Suppressor macrophage treated with lipopolysaccharide for 4 hours (primary cell): ENCODE data around the gene PPFIBP2.
A peak's percentile ranks its signal among the peaks of the same experiment; 100 is the strongest.

ENCODE experiments used
- DNase-seq: peaks from one replicate; pipeline ENCODE4 v3.0.0-alpha.2; 2020

Gene PPFIBP2

GRCh38 chr11:7513234-7514098 lies at the start of gene PPFIBP2:
Gene PPFIBP2 (plus strand): TSS chr11:7513999. CDS start chr11:7549476, 35,477 bp downstream.
- peak; percentile 87 for DNase-seq

GRCh38 chr11:7467652-7468051 lies 46.1 kb upstream of the PPFIBP2 start:
- DNase-seq: peak; percentile 5

GRCh38 chr11:7469351-7469865 lies 44.4 kb upstream of the PPFIBP2 start:
- no peak for DNase-seq

GRCh38 chr11:7471071-7471470 lies 42.7 kb upstream of the PPFIBP2 start:
- DNase-seq: no peak

DNA sequence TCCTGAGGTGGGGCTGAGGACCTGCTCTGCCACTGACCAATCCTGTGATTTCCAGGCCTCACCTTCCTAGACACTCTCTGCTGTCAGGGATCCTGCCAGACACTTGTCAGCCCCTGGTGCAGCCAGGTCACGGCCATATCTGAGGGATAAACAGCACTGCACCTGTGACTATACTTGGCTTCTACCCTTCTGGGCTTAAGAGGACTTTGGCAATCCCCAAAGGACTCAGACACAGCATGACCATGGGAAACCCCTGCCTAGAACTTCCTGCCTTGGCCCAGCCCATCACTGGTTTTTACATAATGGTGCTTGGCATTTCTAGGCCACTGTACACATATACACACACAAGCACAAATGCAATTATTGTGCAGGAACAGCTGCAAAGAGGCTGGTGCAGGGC lies 40.1 kb upstream of the PPFIBP2 start:
- DNase-seq: peak; percentile 13

DNA sequence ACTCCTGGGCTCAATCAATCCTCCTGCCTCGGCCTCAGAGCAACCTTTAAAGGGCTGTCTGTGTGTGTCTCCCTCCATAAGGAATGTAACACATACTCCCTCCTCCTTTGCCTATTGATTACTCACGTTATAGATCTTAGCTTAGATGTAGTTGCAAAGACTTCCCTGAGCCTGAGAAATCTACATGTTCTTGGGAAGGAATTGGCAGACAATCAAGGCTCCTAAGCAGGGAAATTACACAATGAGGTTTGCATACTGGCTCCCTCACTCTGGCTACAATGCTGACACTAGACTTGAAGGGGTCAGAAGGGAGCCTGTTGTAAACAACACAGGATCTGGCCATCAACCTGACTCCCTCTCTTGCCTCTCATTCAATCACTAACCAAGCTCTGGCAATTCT lies 33.7 kb upstream of the PPFIBP2 start:
- no peak for DNase-seq

DNA sequence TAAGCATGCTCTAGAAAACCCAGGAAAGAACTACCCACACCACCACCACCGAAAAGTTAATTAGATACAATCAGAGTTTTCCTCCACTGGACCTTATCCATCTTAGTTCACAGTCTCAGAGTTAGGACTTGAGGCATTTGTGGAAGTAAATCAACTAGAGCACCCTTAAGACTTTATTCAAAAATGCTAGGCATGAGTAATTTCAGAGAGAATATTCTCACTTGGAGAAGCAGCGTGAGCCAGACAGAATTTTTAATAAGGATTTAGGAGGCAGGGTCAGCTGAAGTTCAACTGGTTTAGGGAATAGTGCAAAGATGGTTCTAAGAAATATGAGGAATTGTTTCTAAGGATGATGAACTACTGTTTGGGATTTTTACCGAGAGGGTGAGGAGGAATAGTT lies 29.7 kb upstream of the PPFIBP2 start:
- DNase-seq: no peak

- DNase-seq: no peak
Measured at GRCh38 chr11:7484645-7485044, 29.2 kb upstream of the PPFIBP2 start.

- DNase-seq: no peak
Measured at GRCh38 chr11:7485186-7486097, 28.4 kb upstream of the PPFIBP2 start, which contains the start of gene OLFML1. Gene OLFML1 (plus strand): TSS chr11:7485506. CDS start chr11:7485876, 370 bp downstream.

- DNase-seq: no peak
Measured at GRCh38 chr11:7486098-7486780, 27.6 kb upstream of the PPFIBP2 start.

- DNase-seq: no peak
Measured at GRCh38 chr11:7486781-7487140, 27.0 kb upstream of the PPFIBP2 start.

DNA sequence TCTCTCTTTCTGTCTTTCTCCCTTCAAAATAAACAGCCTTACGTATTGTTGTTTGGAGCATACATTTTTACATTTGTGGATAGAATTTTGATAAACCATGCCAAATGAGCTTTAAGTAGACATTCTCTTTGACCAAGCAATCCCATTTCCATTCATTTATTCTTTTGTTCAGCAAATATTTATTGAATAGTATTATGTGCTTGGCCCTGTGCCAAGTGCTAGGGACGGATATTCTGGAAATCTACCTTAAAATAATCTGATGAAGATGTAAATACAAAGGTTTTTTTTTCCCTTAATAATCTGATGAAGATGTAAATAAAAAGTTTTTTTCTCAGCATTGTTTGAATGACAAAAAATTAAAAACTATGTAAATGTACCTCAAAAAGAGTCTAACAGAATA lies 26.4 kb upstream of the PPFIBP2 start:
- DNase-seq: no peak

DNA sequence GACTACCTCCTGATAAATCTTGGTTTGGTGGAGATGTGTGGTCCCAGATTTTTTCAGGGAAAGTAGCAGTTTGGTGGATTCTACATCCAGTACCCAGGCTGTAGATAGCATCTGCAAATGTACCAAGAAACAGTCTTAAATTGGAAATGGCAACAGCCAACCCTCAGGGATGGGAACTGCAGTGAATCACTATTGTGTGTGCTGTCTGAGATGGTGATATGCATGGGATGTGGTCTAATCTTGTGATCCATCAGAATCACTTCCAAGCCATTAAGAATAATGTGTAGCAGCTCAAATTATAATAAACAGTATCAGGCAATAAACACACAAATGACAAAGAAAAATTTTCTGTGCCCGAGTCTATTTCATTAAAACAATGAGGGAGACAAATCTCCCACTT lies 25.1 kb upstream of the PPFIBP2 start:
- DNase-seq: no peak

GRCh38 chr11:7489376-7489775 lies 24.4 kb upstream of the PPFIBP2 start:
- DNase-seq: peak; percentile 30

GRCh38 chr11:7490054-7490453 lies 23.7 kb upstream of the PPFIBP2 start:
- DNase-seq: peak; percentile 56

GRCh38 chr11:7490535-7490934 lies 23.3 kb upstream of the PPFIBP2 start:
- no peak for DNase-seq

DNA sequence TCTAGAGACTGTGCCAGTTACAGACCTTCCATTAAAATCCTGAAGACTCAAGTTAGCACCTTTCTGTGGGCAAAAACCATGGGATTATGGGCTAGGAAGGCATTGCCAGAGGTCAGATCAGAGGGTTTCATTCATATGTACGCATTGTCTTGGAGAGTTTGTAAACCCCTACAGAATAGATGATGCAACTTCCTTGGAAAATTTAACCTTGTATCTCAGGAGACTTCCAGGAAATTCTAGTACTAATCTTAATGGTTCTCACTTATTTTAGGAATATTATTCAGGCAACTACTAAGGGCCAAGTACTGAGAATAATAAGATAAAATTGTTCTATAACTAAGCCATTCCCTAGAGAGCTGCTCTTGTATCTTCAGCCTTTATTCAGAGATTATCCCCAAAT lies 21.5 kb upstream of the PPFIBP2 start:
- DNase-seq: no peak

DNA sequence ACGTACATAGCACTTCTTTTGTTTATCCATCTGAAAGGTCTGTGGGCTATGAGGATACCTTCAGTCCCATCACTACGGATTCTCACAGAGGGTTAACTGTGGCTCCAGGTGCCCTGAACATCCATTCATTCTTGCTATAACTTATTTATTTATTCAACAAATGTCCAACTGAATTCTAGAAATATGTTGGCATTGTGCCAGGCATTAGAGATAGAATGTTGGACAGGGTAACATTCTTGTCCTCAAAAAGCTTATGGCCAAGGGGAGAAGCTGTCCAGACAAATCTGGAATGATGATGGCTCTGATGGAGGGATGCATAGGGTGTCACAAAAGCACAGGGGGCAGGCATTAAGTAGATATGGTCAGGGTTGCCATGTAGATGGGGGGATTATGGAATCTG lies 20.1 kb upstream of the PPFIBP2 start:
- DNase-seq: no peak

- no peak for DNase-seq
Measured at GRCh38 chr11:7494086-7494745, 19.6 kb upstream of the PPFIBP2 start.

- peak; percentile 75 for DNase-seq
Measured at GRCh38 chr11:7495882-7496551, 17.8 kb upstream of the PPFIBP2 start.

- peak; percentile 38 for DNase-seq
Measured at GRCh38 chr11:7498193-7498592, 15.6 kb upstream of the PPFIBP2 start.

DNA sequence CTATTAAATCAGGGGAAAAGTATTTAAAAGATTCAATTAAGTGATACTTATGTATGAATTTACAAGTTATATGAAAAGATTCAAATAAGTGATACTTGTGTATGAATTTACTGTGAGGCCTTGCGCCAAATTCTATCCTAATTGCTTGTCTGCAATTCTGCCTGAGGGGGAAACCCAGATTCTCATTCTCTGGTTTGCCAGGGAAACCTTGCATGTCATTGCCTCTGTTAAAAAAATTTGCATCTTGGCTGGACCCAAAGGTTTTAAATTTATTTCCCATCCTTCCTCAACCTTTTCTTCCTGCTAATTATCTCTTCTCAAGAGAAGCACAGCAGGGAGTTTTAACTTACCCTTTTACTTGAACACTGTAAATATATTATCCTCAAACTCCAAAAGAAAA lies 14.7 kb upstream of the PPFIBP2 start:
- no peak for DNase-seq
